ENCODE data around the gene MAP7.

GRCh38 chr6:136306466-136306865 is 243.8 kb downstream of the MAP7 start:
- TF ChIP-seq EP300 (IDR thresholded peaks at IDR 0.05) (no peak), CTCF (IDR thresholded peaks at IDR 0.05) (no peak), POLR2A (IDR thresholded peaks at IDR 0.05) (no peak), POLR2AphosphoS5 (IDR thresholded peaks at IDR 0.05) (no peak)
